Thyroid gland (tissue), 4 donors: ENCODE data around the gene NF1.
"Not testable (repeated sequence)": the region's sequence is repeated elsewhere in the genome, so short reads cannot be mapped to it uniquely, and the experiment has no call there.

Experiments
- POLR2A ChIP-seq, 2 donors: fragments of 450-650 bp; IDR thresholded peaks; one replicate each; pipeline ENCODE4 v1.6.1; 2017; ENCODE audit warnings: antibody characterized with exemption in 2 of 2, mild to moderate bottlenecking in 2 of 2, moderate library complexity in 1 of 2
- TF ChIP-seq, protein P1 (sequence below), 6 experiments: fragments of 200-600 bp in 3 of 6; fragments of 450-650 bp in 3 of 6; sonication (generic) in 3 of 6; IDR thresholded peaks; one replicate each; pipeline ENCODE4 v1.5.1; 2016 to 2019; ENCODE audit warnings: antibody characterized with exemption in 6 of 6, mild to moderate bottlenecking in 2 of 6, inconsistent platforms in 1 of 6, moderate library complexity in 1 of 6

DNA sequence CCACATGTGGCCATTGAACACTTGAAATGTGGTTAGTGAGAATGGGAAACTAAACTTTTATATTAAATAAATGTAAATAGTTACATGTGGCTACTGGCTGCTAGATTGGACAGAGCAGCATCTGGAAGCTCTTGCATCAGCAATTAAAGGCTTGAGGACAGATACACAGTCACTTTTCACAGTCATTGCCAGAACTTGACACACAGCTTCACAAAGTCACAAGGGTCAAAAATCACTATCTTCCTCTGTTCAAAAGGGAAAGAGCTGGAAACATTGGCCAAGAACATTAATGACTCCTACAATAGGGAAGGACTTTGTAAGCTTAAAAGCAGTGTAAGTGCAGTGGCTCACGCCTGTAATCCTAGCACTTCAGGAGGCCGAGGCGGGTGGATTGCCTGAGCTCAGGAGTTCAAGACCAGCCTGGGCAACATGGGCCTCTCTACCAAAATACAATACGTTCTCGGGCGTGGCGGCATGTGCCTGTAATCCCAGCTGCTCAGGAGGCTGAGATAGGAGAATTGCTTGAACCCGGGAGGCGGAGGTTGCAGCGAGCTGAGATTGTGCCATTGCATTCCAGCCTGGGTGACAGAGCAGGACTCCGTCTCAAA, 288.0 kb downstream of the NF1 start:
- TF ChIP-seq, protein P1, sequence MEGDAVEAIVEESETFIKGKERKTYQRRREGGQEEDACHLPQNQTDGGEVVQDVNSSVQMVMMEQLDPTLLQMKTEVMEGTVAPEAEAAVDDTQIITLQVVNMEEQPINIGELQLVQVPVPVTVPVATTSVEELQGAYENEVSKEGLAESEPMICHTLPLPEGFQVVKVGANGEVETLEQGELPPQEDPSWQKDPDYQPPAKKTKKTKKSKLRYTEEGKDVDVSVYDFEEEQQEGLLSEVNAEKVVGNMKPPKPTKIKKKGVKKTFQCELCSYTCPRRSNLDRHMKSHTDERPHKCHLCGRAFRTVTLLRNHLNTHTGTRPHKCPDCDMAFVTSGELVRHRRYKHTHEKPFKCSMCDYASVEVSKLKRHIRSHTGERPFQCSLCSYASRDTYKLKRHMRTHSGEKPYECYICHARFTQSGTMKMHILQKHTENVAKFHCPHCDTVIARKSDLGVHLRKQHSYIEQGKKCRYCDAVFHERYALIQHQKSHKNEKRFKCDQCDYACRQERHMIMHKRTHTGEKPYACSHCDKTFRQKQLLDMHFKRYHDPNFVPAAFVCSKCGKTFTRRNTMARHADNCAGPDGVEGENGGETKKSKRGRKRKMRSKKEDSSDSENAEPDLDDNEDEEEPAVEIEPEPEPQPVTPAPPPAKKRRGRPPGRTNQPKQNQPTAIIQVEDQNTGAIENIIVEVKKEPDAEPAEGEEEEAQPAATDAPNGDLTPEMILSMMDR (IDR thresholded peaks at IDR 0.05): not testable (repeated sequence)
- not testable (repeated sequence) for TF ChIP-seq POLR2A (IDR thresholded peaks at IDR 0.05)
